Vagina (tissue), 2 donors: ENCODE results near the gene ANKRD24. TPM values are rescaled to one million over a fixed set of nuclear protein-coding genes. Genes with fewer than 3 reads are reported as not detected.
"Not testable (repeated sequence)": the region's sequence is repeated elsewhere in the genome, so short reads cannot be mapped to it uniquely, and the experiment has no call there.

Experiments
- DNase-seq, 2 donors: peaks; one replicate each; pipeline ENCODE4 v3.0.0-alpha.2; 2017; ENCODE audit errors: extremely low spot score in 2 of 2
- H3K27ac ChIP-seq: fragments of 200-600 bp; sonication (generic); one replicate; pipeline ENCODE4 v1.5.1; 2019
- H3K27me3 ChIP-seq: fragments of 200-600 bp; sonication (generic); one replicate; pipeline ENCODE4 v1.5.1; 2019
- H3K36me3 ChIP-seq, 2 donors: fragments of 200-600 bp; sonication (generic); one replicate each; pipeline ENCODE4 v1.5.1; 2017 to 2019
- H3K4me1 ChIP-seq: fragments of 200-600 bp; sonication (generic); one replicate; pipeline ENCODE4 v1.5.1; 2019
- H3K4me3 ChIP-seq, 2 donors: fragments of 200-600 bp; sonication (generic); 1 replicate in 1 of 2; 2 replicates in 1 of 2; pipeline ENCODE4 v1.5.1; 2016 to 2019
- H3K9me3 ChIP-seq: fragments of 200-600 bp; sonication (generic); one replicate; pipeline ENCODE4 v1.5.1; 2019
- POLR2A ChIP-seq, 2 donors: fragments of 450-650 bp; IDR thresholded peaks; one replicate each; pipeline ENCODE4 v1.6.1; 2017; ENCODE audit warnings: antibody characterized with exemption in 2 of 2, mild to moderate bottlenecking in 2 of 2, moderate library complexity in 2 of 2
- POLR2AphosphoS5 ChIP-seq, 2 donors: sonication (generic); formaldehyde crosslinking; IDR thresholded peaks; one replicate each; pipeline ENCODE4 v1.9.0; 2017; ENCODE audit warnings: antibody characterized with exemption in 2 of 2, mild to moderate bottlenecking in 2 of 2, low read depth in 1 of 2; ENCODE audit not compliant: insufficient read depth in 1 of 2
- intact Hi-C: fragments of 100-400 bp; cut with DNase I; formaldehyde crosslinking; loops from one replicate; pipeline ENCODE4 v1.15.1; 2023
- total RNA-seq: library from RNA; depleted of rRNA; stranded (reverse); fragments of >200 nt; gene quantifications from one replicate; pipeline ENCODE4 v1.2.3, GENCODE V29; 2016
- TF ChIP-seq, protein P1 (sequence below), 3 experiments: fragments of 450-650 bp in 2 of 3; fragments of 200-600 bp in 1 of 3; sonication (generic) in 1 of 3; IDR thresholded peaks; one replicate each; pipeline ENCODE4 v1.5.1; 2017 to 2019; ENCODE audit warnings: antibody characterized with exemption in 3 of 3, mild to moderate bottlenecking in 2 of 3, moderate library complexity in 2 of 3

Gene ANKRD24
- total RNA-seq, 1 donor from 2014 or later: 0.25 TPM

DNA sequence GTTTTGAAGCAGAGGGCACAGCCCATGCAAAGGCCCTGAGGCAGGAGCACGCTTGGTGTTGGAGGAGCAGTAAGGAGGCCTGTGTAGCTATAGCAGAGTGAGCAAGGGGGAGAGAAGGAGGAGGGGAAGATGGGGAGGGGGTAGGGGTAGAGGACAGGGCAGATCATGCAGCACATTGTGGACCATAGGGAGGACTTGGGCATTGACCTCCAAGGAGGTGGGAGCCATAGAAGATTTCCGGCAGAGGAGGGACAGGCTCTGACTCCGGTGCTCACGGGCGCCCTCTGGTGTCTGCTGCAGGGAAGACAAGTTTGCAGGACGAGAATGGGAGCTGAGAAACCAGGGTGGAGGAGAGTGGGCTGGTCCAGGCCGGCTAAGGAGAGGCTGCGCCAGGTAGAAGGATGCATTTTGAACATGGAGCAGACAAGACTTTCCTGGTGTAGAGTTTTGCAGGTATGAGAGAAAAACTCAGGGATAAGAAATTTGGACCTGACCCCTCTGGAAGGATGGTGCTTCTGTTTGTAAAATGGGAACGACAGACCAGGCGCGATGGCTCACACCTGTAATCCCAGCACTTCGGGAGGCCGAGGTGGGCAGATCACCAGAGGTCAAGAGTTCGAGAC, 42.8 kb upstream of the ANKRD24 start:
- no peaks in the 10 kb centered on the region for H3K4me1 ChIP-seq
- H3K9me3 ChIP-seq: no peaks in the 10 kb centered on the region
- no peak for TF ChIP-seq POLR2AphosphoS5 (IDR thresholded peaks at IDR 0.05; ENCODE audit: insufficient read depth in 1 of 2, low read depth in 1 of 2)
- TF ChIP-seq, protein P1, sequence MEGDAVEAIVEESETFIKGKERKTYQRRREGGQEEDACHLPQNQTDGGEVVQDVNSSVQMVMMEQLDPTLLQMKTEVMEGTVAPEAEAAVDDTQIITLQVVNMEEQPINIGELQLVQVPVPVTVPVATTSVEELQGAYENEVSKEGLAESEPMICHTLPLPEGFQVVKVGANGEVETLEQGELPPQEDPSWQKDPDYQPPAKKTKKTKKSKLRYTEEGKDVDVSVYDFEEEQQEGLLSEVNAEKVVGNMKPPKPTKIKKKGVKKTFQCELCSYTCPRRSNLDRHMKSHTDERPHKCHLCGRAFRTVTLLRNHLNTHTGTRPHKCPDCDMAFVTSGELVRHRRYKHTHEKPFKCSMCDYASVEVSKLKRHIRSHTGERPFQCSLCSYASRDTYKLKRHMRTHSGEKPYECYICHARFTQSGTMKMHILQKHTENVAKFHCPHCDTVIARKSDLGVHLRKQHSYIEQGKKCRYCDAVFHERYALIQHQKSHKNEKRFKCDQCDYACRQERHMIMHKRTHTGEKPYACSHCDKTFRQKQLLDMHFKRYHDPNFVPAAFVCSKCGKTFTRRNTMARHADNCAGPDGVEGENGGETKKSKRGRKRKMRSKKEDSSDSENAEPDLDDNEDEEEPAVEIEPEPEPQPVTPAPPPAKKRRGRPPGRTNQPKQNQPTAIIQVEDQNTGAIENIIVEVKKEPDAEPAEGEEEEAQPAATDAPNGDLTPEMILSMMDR (IDR thresholded peaks at IDR 0.05): peak; percentile 52 to 71 (median 64)
- no peak for TF ChIP-seq POLR2A (IDR thresholded peaks at IDR 0.05)
- H3K4me3 ChIP-seq: no peak overlapping the region
- DNase-seq: no peak
- H3K27ac ChIP-seq: no peak overlapping the region
- H3K27me3 ChIP-seq: no peaks in the 10 kb centered on the region
- no peaks in the 10 kb centered on the region for H3K36me3 ChIP-seq
- intact Hi-C loops: no loop called here

DNA sequence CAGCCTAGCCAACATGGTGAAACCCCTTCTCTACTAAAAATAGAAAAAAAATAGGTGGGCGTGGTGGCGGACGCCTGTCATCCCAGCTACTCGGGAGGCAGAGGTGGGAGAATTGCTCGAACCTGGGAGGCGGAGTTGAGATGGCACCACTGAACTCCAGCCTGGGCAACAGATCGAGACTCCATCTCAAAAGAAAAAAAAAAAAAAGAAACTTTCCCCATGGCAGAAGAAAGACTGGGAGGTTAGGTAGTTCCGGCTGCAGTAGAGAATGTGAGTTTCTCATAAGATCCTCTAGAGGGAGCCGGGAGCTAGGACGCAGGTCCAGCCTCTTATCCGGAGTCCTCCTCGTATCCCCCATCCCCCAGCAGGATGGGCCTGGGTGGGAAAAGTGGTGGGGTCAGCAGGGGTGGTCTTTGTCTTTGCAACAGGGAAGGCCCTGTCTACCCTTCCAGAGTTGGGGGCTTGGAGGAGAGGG, 42.2 kb upstream of the ANKRD24 start:
- intact Hi-C loops: no loop called here
- Histone ChIP-seq H3K36me3 (no peaks in the 10 kb centered on the region), H3K27me3 (no peaks in the 10 kb centered on the region), H3K27ac (no peak overlapping the region), H3K9me3 (no peaks in the 10 kb centered on the region), H3K4me1 (no peaks in the 10 kb centered on the region), H3K4me3 (no peak overlapping the region)
- DNase-seq: no peak
- TF ChIP-seq, protein P1 (IDR thresholded peaks at IDR 0.05): peak in 2 of 3 experiments; percentile 23 to 24
- TF ChIP-seq POLR2AphosphoS5 (IDR thresholded peaks at IDR 0.05; ENCODE audit: insufficient read depth in 1 of 2, low read depth in 1 of 2): no peak
- TF ChIP-seq POLR2A (IDR thresholded peaks at IDR 0.05): no peak

DNA sequence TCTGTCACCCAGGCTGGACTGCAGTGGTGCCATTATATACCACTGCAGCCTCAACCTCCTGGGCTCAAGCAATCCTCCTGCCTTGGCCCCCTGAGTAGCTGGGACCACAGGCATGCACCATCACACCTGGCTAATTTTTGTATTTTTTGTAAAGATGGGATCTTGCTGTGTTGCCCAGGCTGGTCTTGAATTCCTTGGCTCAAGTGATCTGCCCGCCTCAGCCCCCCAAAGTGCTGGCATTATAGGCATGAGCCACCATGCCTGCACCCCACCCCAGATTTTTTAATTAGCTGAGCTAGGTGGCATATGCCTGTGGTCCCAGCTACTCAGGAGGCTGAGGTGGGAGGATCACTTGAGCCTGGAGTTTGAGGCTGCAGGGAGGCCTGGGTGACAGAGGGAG, 39.6 kb upstream of the ANKRD24 start:
- DNase-seq, intact Hi-C loops, H3K27ac ChIP-seq, H3K4me3 ChIP-seq, H3K9me3 ChIP-seq, H3K36me3 ChIP-seq, H3K27me3 ChIP-seq: not testable (repeated sequence)
- H3K4me1 ChIP-seq: peaks cover 10% of the 10 kb centered on the region

DNA sequence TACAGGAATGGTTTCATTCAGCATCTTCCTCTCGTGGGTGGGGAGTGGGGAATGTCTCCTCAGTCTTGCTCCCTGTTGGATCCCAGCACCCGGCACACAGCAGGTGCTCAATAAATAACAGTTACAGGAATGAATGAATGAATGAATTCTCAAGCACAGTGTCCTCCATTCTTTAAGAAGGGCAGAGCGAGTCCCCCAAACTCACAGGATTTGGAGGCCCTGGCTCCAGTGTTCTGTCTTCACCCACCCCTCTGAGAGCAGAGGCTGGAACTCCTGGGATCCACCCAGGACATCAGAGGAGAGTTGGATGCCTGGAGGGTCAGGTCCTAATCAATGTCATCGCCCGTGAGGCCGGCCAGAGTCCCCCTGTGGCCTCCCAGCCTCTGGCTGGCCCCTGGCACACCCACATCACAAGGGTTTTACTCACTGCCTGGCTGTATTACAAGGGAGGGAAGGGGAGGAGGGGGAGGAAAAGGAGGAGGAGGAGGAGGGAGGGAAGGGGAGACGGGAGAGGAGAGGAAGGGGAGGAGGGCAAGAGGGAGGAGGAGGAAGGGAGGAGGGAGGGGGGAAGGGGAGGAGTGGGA, 37.7 kb upstream of the ANKRD24 start:
- TF ChIP-seq, protein P1 (IDR thresholded peaks at IDR 0.05): no peak
- TF ChIP-seq POLR2AphosphoS5 (IDR thresholded peaks at IDR 0.05; ENCODE audit: insufficient read depth in 1 of 2, low read depth in 1 of 2) (no peak), POLR2A (IDR thresholded peaks at IDR 0.05) (no peak)
- Histone ChIP-seq H3K9me3 (no peaks in the 10 kb centered on the region), H3K27me3 (no peaks in the 10 kb centered on the region), H3K36me3 (no peaks in the 10 kb centered on the region), H3K27ac (no peak overlapping the region), H3K4me3 (no peak overlapping the region), H3K4me1 (peaks cover 10% of the 10 kb centered on the region)
- intact Hi-C loops: no loop called here
- DNase-seq: no peak

DNA sequence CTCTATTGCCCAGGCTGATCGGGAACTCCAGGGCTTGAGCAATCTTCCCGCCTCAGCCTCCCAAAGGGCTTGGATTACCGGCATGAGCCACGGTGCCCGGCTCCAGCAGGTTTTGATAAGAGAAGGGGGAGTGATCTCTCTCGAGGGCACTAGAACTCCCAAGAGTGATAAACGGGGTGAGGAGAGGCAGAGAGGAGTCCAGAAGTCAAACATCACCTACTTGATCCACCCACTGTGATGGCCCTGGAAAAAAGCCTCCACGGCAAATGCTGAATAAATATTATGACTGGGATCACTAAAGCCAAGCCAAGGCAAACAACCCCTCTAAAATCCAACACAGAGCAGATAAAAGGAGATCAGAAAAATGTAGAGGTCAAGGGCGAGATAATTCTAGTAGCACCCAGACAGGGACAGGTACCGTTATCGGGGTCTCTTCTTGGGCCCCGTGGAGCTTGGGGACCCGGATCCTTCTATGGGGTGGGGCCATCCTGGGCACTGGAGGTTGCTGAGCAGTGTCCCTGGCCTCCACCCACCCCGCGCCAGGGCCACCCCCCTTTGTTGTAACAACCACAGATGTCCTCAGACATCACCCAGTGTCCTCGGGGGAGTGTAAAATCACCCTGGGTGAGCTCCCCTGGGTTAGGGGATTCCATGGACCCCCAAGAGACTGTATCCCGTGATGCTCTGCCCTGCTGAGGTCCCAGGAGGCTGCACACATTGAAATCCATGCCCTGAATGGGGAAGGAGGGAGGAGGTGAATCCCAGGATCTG, 32.8 kb upstream of the ANKRD24 start:
- DNase-seq: no peak
- H3K4me1 ChIP-seq: peaks cover 10% of the 10 kb centered on the region
- TF ChIP-seq, protein P1 (IDR thresholded peaks at IDR 0.05): no peak
- no peak for TF ChIP-seq POLR2AphosphoS5 (IDR thresholded peaks at IDR 0.05; ENCODE audit: insufficient read depth in 1 of 2, low read depth in 1 of 2)
- TF ChIP-seq POLR2A (IDR thresholded peaks at IDR 0.05): no peak
- intact Hi-C loops: no loop called here
- H3K27ac ChIP-seq: no peak overlapping the region
- no peak overlapping the region for H3K4me3 ChIP-seq
- no peaks in the 10 kb centered on the region for H3K27me3 ChIP-seq
- no peaks in the 10 kb centered on the region for H3K9me3 ChIP-seq
- no peaks in the 10 kb centered on the region for H3K36me3 ChIP-seq
